ENCODE measurements around the gene CDH10.

DNA sequence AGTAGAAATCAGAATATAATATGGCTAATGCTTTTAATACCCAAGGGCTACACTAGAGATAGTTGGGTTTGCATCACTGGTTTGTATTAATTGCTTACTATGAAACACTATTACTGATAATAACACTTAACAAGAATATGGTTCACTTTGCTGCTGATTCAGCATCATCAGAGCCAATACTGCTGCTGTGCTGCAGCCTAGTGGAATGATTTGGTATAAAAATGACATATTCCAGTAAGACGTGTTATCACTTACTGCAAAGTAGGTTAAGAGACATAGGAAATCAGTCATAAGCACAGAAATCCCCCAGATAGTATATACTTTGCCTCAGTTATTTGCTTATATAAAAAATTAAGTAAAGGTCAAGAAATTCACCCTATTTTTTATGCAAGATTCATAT is 2.8 kb downstream of the CDH10 start:
- TF ChIP-seq, protein P1, sequence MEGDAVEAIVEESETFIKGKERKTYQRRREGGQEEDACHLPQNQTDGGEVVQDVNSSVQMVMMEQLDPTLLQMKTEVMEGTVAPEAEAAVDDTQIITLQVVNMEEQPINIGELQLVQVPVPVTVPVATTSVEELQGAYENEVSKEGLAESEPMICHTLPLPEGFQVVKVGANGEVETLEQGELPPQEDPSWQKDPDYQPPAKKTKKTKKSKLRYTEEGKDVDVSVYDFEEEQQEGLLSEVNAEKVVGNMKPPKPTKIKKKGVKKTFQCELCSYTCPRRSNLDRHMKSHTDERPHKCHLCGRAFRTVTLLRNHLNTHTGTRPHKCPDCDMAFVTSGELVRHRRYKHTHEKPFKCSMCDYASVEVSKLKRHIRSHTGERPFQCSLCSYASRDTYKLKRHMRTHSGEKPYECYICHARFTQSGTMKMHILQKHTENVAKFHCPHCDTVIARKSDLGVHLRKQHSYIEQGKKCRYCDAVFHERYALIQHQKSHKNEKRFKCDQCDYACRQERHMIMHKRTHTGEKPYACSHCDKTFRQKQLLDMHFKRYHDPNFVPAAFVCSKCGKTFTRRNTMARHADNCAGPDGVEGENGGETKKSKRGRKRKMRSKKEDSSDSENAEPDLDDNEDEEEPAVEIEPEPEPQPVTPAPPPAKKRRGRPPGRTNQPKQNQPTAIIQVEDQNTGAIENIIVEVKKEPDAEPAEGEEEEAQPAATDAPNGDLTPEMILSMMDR (IDR thresholded peaks at IDR 0.05): peak in 4 of 5 experiments; percentile 21 to 46 (median 34)
- TF ChIP-seq POLR2A (IDR thresholded peaks at IDR 0.05): no peak
- TF ChIP-seq EP300 (IDR thresholded peaks at IDR 0.05): no peak

Data from tibial nerve (tissue), 4 donors.